ENCODE measurements around the gene NEK10.

GRCh38 chr3:27278383-27279055, 90.7 kb downstream of the NEK10 start:
- no peak for TF ChIP-seq POLR2AphosphoS5 (IDR thresholded peaks at IDR 0.05; ENCODE audit: borderline replicate concordance, low read depth, low read length)
- no peak for TF ChIP-seq EZH2 (IDR thresholded peaks at IDR 0.05)

Measured in SK-N-MC (cell line).